CD14-positive monocyte (primary cell): ENCODE results near the gene ZNF584. TPM values are rescaled to one million over a fixed set of nuclear protein-coding genes. Genes with fewer than 3 reads are reported as not detected.

ENCODE experiments used
- DNase-seq, 3 donors: peaks; one replicate each; pipeline ENCODE4 v3.0.0-alpha.2; 2011 to 2022
- H2AFZ ChIP-seq: 2 replicates; pipeline ENCODE4 v1.6.0; 2012; ENCODE audit warnings: mild to moderate bottlenecking, low read depth, low read length, inconsistent platforms; ENCODE audit not compliant: insufficient read depth, poor library complexity, severe bottlenecking
- H3K27ac ChIP-seq, 2 donors: 1 replicate in 1 of 2; 2 replicates in 1 of 2; pipeline ENCODE4 v1.5.1; 2012 to 2013; ENCODE audit warnings: low read length in 2 of 2, control low read depth in 1 of 2, inconsistent platforms in 1 of 2, low read depth in 1 of 2, mild to moderate bottlenecking in 1 of 2
- H3K27me3 ChIP-seq, 2 donors: one replicate each; pipeline versions ENCODE4 v1.6.0 to v1.6.1; 2011 to 2013; ENCODE audit warnings: low read length in 2 of 2; ENCODE audit not compliant: control insufficient read depth in 2 of 2, insufficient read depth in 2 of 2
- H3K36me3 ChIP-seq, 2 donors: replicated peaks in 1 of 2; 1 replicate in 1 of 2; 2 replicates in 1 of 2; pipeline versions ENCODE4 v1.5.1 to v1.6.1; 2012 to 2013; ENCODE audit warnings: low read length in 2 of 2, control low read depth in 1 of 2, inconsistent platforms in 1 of 2, mild to moderate bottlenecking in 1 of 2; ENCODE audit not compliant: insufficient read depth in 2 of 2, control insufficient read depth in 1 of 2
- H3K4me1 ChIP-seq, 2 donors: 1 replicate in 1 of 2; 2 replicates in 1 of 2; pipeline versions ENCODE4 v1.5.1 to v1.6.1; 2012 to 2013; ENCODE audit warnings: low read length in 2 of 2, control low read depth in 1 of 2, inconsistent platforms in 1 of 2, mild to moderate bottlenecking in 1 of 2, moderate library complexity in 1 of 2; ENCODE audit not compliant: insufficient read depth in 2 of 2, control insufficient read depth in 1 of 2
- H3K4me2 ChIP-seq: replicated peaks from 2 replicates; pipeline ENCODE3; 2012; ENCODE audit warnings: low read length, moderate library complexity, mild to moderate bottlenecking; ENCODE audit not compliant: poor library complexity, severe bottlenecking; ENCODE audit errors: extremely low read depth
- H3K4me3 ChIP-seq, 3 experiments: fragments of 200-600 bp in 1 of 3; sonication (generic) in 1 of 3; replicated peaks in 1 of 3; 1 replicate in 2 of 3; 2 replicates in 1 of 3; pipeline ENCODE4 v1.5.1; 2011 to 2013; ENCODE audit warnings: low read length in 3 of 3, mild to moderate bottlenecking in 3 of 3, control low read depth in 2 of 3, low read depth in 2 of 3, inconsistent platforms in 1 of 3, moderate library complexity in 1 of 3
- H3K79me2 ChIP-seq: 2 replicates; pipeline ENCODE4 v1.6.0; 2012; ENCODE audit warnings: mild to moderate bottlenecking, control low read depth, inconsistent platforms, low read length, moderate library complexity; ENCODE audit not compliant: insufficient read depth
- H3K9ac ChIP-seq: 2 replicates; pipeline ENCODE4 v1.6.0; 2017; ENCODE audit warnings: low read length, mild to moderate bottlenecking; ENCODE audit not compliant: insufficient read depth, poor library complexity, severe bottlenecking
- H3K9me3 ChIP-seq, 2 donors: replicated peaks in 1 of 2; 1 replicate in 1 of 2; 2 replicates in 1 of 2; pipeline versions ENCODE4 v1.5.1 to v1.6.1; 2012 to 2013; ENCODE audit warnings: low read length in 2 of 2, control low read depth in 1 of 2; ENCODE audit not compliant: control insufficient read depth in 1 of 2, insufficient read depth in 1 of 2
- H4K20me1 ChIP-seq: 2 replicates; pipeline ENCODE4 v1.6.0; 2012; ENCODE audit warnings: mild to moderate bottlenecking, low read length, control low read depth, moderate library complexity; ENCODE audit not compliant: insufficient read depth
- H3K27ac Mint-ChIP-seq, 7 donors: one replicate each; pipeline ENCODE4 v1.8.0; 2020; ENCODE audit warnings: mild to moderate bottlenecking in 7 of 7, mixed read lengths in 7 of 7, moderate library complexity in 6 of 7, inconsistent platforms in 2 of 7
- H3K27me3 Mint-ChIP-seq, 3 donors: one replicate each; pipeline ENCODE4 v1.8.0; 2021 to 2022; ENCODE audit warnings: low read depth in 3 of 3, mild to moderate bottlenecking in 3 of 3, mixed read lengths in 3 of 3, moderate library complexity in 3 of 3, inconsistent platforms in 1 of 3
- H3K36me3 Mint-ChIP-seq, 2 donors: one replicate each; pipeline ENCODE4 v1.8.0; 2020; ENCODE audit warnings: mixed read lengths in 2 of 2, inconsistent platforms in 1 of 2, mild to moderate bottlenecking in 1 of 2
- H3K4me1 Mint-ChIP-seq: one replicate; pipeline ENCODE4 v1.8.0; 2020; ENCODE audit warnings: mild to moderate bottlenecking, mixed read lengths
- H3K4me3 Mint-ChIP-seq, 2 donors: one replicate each; pipeline ENCODE4 v1.8.0; 2020; ENCODE audit warnings: mild to moderate bottlenecking in 2 of 2, mixed read lengths in 2 of 2, moderate library complexity in 1 of 2
- H3K9me3 Mint-ChIP-seq, 7 donors: one replicate each; pipeline ENCODE4 v1.8.0; 2020 to 2022; ENCODE audit warnings: mixed read lengths in 7 of 7, mild to moderate bottlenecking in 6 of 7, moderate library complexity in 6 of 7, inconsistent platforms in 2 of 7
- WGBS: methylation state at CpG from one replicate; pipeline ENCODE4 v1.1.5; 2013; ENCODE audit warnings: missing lambda C conversion rate; ENCODE audit not compliant: insufficient coverage; 5-methylcytosine and 5-hydroxymethylcytosine counted together
- intact Hi-C, 2 donors: fragments of 100-400 bp; cut with micrococcal nuclease; formaldehyde crosslinking; loops; one replicate each; pipeline versions ENCODE4 v1.15.0 to v1.15.1; 2023
- polyA plus RNA-seq, 3 donors: library from polyadenylated mRNA; depleted of rRNA in 1 of 3; unstranded in 2 of 3; stranded (reverse) in 1 of 3; fragments of 300-500 nt in 2 of 3; fragments of >200 nt in 1 of 3; fragmentation: Illumina TruSeq in 2 of 3; gene quantifications; 1 replicate in 2 of 3; 2 replicates in 1 of 3; pipeline ENCODE4 v1.2.3, GENCODE V29; 2012 to 2021
- TF ChIP-seq, protein P1 (sequence below): fragments of 200-600 bp; IDR thresholded peaks from one replicate; pipeline ENCODE4 v1.8.0; 2022; ENCODE audit warnings: antibody characterized with exemption, mild to moderate bottlenecking

ZNF584 gene
- polyA plus RNA-seq, 3 donors, result 1.2 to 3.1 (median 1.7) TPM

GRCh38 chr19:58362272-58362994, 46.0 kb upstream of the ZNF584 start, which contains the start of gene ZNF497:
Gene ZNF497 (minus strand): TSS chr19:58362751. CDS start chr19:58357635, 5,116 bp downstream.
- Histone ChIP-seq H3K4me1 (peaks cover 26 to 36% of the 10 kb centered on the region in 2 donors), H3K9me3 (peaks cover 0 to 2% of the 10 kb centered on the region in 2 donors), H3K36me3 (no peaks in the 10 kb centered on the region), H3K79me2 (no peaks in the 10 kb centered on the region), H4K20me1 (no peaks in the 10 kb centered on the region), H3K9ac (peak within 1 kb of the TSS; percentile 74), H2AFZ (peak within 1 kb of the TSS; percentile 93), H3K4me3 (peak within 1 kb of the TSS; percentile 46 to 82 (median 64)), H3K27me3 (peaks cover 0 to 5% of the 10 kb centered on the region in 2 donors), H3K27ac (peak within 1 kb of the TSS; percentile 72 to 85), H3K4me2 (peak within 1 kb of the TSS; percentile 85)
- peak within 1 kb of the TSS; percentile 88 to 95 (median 95) for H3K27ac Mint-ChIP-seq
- TF ChIP-seq, protein P1, sequence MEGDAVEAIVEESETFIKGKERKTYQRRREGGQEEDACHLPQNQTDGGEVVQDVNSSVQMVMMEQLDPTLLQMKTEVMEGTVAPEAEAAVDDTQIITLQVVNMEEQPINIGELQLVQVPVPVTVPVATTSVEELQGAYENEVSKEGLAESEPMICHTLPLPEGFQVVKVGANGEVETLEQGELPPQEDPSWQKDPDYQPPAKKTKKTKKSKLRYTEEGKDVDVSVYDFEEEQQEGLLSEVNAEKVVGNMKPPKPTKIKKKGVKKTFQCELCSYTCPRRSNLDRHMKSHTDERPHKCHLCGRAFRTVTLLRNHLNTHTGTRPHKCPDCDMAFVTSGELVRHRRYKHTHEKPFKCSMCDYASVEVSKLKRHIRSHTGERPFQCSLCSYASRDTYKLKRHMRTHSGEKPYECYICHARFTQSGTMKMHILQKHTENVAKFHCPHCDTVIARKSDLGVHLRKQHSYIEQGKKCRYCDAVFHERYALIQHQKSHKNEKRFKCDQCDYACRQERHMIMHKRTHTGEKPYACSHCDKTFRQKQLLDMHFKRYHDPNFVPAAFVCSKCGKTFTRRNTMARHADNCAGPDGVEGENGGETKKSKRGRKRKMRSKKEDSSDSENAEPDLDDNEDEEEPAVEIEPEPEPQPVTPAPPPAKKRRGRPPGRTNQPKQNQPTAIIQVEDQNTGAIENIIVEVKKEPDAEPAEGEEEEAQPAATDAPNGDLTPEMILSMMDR, result no peak
- peaks cover 22% of the 10 kb centered on the region for H3K4me1 Mint-ChIP-seq
- H3K9me3 Mint-ChIP-seq, result peaks cover 0 to 4% (median 0%) of the 10 kb centered on the region in 7 donors
- peak within 1 kb of the TSS; percentile 95 to 100 for H3K4me3 Mint-ChIP-seq
- WGBS, result under 1% methylated on average over 74 of the region's 74 CpGs
- intact Hi-C loops, result no loop called here
- H3K36me3 Mint-ChIP-seq, result no peaks in the 10 kb centered on the region
- peaks cover 2 to 16% (median 7%) of the 10 kb centered on the region in 3 donors for H3K27me3 Mint-ChIP-seq
- DNase-seq, result peak; percentile 93 to 96 (median 94)

DNA sequence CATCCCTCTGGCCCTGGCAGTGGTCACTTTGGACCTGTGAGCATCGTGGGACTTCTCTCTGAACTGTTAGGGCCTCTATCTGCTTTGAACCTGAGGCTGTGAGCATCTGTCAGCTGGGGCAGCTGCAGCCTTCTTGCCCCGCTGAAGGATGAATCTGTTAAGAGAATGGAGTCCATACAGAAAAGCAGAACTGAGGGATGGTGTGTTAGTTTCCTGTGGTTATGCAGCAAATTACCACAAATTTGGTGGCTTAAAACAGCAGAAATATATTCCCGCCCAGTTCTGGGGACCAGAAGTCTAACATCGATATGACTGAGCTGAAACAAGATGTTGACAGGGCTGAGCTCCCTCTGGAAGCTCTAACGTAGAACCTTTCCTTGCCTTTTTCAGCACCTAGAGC, 44.3 kb upstream of the ZNF584 start:
- Mint-ChIP-seq H3K4me1 (peaks cover 22% of the 10 kb centered on the region), H3K36me3 (no peaks in the 10 kb centered on the region), H3K9me3 (peaks cover 0 to 4% (median 0%) of the 10 kb centered on the region in 7 donors), H3K27ac (peak overlapping the region in 3 of 7 donors; percentile 30 to 62 (median 31)), H3K4me3 (no peak overlapping the region), H3K27me3 (peaks cover 0 to 8% (median 0%) of the 10 kb centered on the region in 3 donors)
- Histone ChIP-seq H3K9me3 (peaks cover 0 to 7% of the 10 kb centered on the region in 2 donors), H3K79me2 (no peaks in the 10 kb centered on the region), H3K27me3 (no peaks in the 10 kb centered on the region), H3K9ac (no peak overlapping the region), H3K36me3 (no peaks in the 10 kb centered on the region), H2AFZ (peak overlapping the region; percentile 76), H3K4me3 (no peak overlapping the region), H4K20me1 (no peaks in the 10 kb centered on the region), H3K27ac (peak overlapping the region in 1 of 2 donors; percentile 33), H3K4me1 (peaks cover 26 to 36% of the 10 kb centered on the region in 2 donors), H3K4me2 (no peak overlapping the region)
- intact Hi-C loops, result no loop called here
- 0% methylated on average over 5 of the region's 5 CpGs for WGBS
- peak in 1 of 3 donors; percentile 11 for DNase-seq
- TF ChIP-seq, protein P1, result no peak
